SH-SY5Y (cell line): ENCODE results near the gene NAA40.

Experiments
- GATA2 ChIP-seq: IDR thresholded peaks from 2 replicates; pipeline ENCODE4 v1.6.1; 2011; ENCODE audit warnings: mild to moderate bottlenecking, low read depth, low read length
- GATA3 ChIP-seq: IDR thresholded peaks from 2 replicates; pipeline ENCODE4 v1.6.1; 2011; ENCODE audit warnings: low read depth, mild to moderate bottlenecking, low read length, moderate library complexity

DNA sequence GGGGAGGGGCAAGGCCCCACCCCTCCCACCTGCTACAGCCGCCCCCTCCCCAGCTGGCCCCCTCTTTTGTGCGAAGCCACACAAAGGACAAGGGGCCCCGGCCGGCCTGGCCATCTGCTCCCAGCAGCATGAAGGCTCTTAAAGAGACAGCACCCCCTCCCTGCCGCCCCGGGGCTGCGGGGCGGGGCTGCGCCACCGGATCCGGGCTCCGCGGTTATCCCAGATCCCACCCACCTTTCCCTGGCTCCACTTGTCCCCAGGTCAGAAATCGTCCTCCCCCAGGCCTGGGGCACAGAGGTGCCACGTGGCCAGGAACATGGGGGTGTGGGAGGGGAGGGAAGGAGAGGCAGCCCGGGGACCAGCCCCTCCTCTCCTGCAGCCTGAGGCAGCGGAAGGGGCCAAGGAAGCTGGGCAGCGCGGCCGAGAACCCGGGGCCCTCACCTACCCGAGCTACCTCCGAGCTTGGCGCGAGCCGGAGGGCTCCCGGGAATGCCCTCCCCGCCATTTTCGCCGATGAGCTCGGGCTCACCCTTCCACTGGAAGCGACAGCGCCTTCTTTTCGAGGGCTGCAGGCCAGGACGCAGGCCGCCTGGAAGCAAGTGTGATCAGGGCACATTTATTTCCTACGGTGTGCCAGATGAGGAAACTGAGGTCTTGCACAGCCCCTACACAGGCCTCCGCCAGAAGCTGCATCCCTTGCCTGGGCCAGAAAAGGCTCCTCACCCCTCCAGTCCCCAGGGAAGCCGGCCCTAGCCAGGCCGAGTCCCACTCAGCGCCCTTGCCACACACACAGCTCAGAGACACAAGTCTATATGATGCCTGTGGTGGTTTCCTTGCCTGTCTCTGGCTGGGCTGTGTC is 19.3 kb upstream of the NAA40 start:
- TF ChIP-seq GATA2: no peak
- TF ChIP-seq GATA3: no peak
